NCI-H2081 treated with DMSO at 0.1 percent for 48 hours (cell line): ENCODE measurements around the gene REEP1.

ENCODE experiments used
- DNase-seq: peaks from one replicate; lab custom pipeline; 2025; lab: John Stamatoyannopoulos, UW

Gene REEP1

DNA sequence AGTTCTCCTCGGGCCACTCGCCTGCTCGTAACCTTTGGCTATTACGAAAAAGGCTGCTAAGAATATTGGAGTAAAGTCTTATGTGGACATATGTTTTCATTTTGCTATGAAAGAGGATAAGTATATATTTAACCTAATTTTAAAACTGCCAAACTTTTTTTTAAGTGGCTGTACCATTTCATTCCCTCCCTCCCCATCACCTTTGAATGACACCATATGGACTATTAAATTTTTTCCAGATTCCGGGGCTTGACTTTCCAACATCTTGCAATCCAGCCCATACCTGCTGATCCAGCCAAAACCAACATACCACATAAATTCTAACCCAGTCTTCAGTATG is 31.5 kb downstream of the REEP1 start:
- DNase-seq: no peak

DNA sequence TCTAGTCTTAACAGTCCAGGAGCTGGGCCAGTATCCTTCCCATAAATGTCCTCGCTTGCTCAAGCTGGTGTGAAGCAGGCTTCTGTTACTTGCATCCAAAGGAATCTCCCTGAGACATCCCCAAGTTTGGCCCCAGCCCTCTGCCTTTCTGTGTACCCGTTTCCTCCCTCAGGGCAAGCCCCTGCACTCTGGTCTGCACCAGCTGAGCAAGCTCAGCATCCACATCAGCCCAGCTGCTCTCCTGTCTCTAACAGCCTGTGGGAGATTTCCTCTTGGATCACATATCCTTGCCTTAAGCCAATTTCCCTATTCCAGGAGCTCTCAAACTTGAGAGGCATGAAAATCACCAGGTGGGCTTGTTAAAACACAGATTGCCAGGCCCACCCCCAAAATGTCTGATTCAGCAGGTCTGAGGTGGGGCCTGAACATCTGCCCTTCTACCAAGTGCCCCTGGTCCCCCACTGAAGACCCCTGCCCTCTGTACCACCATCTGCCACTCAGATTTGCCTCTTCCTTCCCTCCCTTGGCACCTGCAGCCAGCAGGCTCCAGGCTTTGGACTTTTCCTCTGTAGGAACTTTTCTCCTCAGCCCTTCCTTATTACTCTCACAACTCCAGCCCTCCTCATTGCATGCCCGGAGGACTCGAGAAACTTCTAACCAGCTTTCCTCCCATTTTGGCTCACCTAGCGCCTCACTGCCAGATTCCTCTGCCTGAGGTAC is 32.1 kb downstream of the REEP1 start:
- no peak for DNase-seq

GRCh38 chr2:86304416-86304815 is 33.0 kb downstream of the REEP1 start:
- no peak for DNase-seq

- DNase-seq: no peak
Measured at GRCh38 chr2:86302320-86302719, 35.1 kb downstream of the REEP1 start.

DNA sequence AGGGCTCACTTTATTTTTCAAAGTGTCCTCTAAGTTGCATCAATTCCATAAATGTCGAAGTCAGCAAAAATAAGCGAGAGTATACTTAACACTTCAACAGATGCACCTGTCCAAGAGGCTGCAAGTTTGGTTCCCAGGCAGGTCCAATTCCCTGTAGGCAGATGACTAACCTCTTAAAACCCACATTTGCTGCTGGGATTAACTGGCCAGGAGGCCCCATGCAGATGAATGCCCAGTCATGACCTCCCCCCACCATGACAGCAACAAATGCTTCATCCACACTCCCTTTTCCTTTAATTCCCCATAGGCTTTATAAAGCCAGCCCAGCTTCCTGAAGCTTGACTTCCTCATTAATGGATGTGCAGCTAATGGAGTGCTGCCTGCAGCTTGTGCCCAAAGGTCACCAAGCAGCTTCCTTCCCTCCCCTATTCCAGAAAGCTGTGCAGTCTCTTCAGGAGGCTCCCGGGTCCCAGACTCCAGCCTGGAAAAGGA is 35.7 kb downstream of the REEP1 start:
- no peak for DNase-seq

DNA sequence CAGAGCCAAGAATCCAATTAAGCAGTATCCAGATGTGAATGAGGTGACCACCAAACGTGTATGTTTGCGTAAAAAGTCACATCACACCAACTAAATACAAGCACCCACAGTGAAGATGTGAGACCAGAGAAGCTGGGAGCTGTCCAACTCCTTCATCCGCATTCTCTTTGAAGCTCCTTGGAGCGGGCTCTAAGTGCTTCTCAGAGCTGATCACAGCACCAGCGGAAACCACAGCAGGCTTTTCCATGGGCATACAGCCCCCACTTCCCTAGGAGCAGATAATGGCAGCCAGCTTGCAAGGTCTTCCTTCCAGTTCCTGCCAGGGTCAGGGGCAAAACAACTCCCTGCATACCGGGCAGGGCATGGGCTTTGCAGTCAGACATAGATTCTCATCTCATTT is 36.4 kb downstream of the REEP1 start:
- DNase-seq: no peak

GRCh38 chr2:86300496-86300895 is 36.9 kb downstream of the REEP1 start:
- no peak for DNase-seq

DNA sequence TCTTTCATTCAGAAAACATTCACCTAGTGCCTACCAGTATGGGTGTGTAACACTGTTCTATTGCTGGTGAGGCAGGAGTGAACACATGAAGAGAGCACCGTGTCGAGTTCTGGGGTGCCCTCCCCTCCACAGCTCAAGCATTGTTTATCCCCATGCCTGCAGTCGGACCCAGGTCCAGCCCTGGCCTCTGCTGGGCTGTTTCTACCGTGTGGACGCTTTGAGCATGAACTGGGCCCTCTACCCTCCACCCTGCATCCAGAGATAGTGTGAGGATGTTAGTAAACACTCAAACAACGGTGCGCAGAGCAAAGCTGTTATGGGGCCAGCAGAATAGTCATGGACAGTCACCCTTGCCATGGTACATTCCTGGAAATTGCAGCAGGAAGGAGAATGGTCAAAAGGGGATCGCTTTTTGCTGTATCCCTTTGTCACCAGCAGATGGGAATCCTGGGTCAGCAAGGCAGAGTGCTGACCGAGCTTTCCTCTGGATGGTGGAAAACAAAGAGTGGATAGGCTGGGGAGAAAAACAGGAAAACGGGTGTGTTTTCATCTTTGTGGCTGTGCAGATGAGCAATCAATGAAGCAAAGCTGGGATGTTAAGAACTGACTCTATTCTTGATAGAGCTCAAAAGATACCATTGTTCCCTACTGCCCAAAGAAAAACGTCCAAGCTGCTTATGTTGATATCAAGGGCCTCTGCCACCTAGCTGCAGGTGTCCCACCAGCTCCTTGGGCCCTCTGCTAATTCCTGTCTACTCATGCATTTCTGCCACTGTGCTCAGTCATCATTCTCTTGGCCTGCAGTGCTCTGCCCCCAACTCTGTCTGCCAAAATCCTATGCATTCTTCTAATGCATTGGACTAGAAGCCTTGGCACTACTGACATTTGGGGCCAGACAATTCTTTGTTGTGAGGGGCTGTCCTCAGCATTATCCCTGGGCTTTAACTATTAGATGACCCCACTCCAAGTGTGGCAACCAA is 38.7 kb downstream of the REEP1 start:
- DNase-seq: no peak

- no peak for DNase-seq
Measured at GRCh38 chr2:86297382-86298147, 39.9 kb downstream of the REEP1 start.

DNA sequence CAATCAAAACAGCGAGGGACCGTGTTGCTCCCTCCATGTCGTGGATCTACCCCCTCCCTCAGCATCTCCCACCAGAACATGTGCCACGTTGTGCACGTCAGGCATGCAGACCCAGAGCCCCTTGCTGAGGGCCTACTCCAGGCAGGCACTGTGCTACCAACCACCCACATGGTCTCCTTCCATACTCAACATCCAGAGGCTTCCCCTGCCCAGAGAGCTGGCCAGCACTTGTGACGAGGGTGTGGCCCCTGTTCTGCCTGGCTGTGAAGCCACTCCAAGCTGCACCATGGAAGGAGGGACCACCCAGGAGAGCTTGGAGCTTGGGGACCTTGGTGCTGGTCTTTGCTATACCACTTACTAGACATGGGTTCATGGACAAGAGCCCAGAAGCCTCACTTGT is 40.5 kb downstream of the REEP1 start:
- no peak for DNase-seq

DNA sequence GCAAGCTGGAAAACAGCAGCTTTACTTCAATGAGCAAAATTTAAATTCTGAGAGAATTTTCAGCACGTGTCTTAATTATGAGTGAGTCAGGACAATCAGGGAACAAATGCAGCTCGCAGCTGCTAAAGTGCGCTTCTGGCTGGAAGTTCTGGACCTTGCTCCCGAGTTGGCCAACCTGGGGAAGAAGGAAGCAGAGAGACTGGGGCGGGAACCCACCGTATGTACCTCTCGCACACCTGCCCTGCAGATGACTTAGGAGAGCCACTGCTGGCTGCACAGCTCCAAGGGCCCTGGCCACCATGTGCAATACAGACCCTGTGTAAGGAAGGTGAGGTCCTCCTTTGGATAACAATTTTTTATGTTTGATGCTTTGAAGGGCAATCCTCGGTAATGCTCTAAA is 42.4 kb downstream of the REEP1 start:
- no peak for DNase-seq

DNA sequence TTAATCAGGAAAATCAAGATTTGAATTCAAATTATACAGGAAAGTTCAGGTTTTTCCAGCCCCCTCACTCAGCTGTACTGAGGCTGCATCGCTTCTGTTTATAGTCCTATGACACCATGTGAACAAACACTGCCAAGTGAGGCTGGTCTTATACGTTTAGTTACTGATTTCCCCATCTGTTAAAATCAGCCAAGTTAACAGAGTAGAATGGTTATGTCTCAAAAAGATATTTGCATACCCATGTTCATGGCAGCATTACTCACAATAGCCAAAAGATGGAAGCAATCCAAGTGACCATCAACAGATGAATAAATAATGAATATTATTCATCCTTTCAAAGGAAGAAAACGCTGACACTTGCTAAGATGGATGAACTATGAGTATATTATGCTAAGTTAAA is 43.8 kb downstream of the REEP1 start:
- DNase-seq: no peak

DNA sequence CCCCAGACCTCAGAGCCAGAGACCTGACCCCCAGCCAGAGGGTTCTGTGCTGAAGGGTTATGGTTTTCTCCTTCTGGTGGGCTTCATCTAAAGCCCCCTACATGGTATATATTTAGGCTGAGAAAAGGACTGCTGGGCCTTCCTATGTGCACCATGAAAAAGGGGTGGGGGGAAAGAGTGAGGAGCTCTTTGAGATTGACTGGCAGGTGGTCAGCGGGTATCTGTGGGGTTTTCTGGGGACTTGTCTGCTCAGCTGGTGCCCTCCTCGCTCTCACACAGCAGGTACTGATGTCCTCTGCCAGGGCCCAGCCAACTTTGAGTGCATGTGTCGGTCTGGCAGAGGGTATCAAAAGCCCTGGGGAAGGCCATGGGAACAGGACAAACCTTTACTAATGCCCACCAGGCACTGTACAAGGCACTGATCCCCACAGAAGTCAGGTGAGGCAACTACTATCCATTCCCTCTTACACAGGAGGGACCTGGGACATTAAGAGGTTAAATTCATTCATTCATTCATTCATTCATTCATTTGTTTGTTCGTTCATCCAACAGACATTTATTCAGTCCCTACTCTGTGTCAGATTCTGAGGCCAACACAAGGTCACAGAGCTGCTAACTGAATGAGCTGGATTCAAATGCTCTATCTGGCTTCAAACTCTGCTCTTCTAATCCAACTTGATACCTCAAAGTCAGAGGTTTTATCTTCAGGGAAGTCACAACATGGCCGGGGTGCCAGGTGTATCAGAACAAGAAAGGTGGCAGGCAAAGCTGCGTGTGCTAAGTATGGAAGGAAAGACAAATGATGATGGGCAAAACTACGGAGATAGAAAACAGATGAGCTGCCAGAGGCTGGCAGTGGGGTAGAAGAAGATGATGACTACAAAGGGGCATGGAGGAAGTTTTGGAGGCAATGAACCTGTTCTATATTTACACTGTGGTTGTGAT is 44.6 kb downstream of the REEP1 start:
- no peak for DNase-seq

- DNase-seq: no peak
Measured at GRCh38 chr2:86291328-86291662, 46.1 kb downstream of the REEP1 start.

- DNase-seq: no peak
Measured at GRCh38 chr2:86290596-86291327, 46.7 kb downstream of the REEP1 start.

DNA sequence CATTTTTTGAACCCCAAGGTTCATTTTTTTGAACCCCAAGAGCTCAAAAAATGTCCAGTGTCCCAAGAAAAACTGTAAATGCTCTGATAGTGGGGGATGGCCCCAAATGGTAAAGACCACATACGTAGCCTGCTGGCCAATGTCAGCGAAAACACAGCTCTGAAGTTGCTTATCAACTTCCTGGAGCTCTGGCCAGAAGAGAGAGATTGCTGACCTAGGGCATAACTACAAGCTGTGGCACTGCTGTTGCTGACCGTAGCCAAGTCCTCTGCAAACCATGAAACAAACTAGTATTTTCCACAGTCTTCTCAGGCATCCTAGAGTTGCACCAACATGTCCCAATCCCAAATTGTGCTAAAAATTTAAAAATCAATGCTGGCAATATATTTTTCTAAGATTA is 50.9 kb downstream of the REEP1 start:
- no peak for DNase-seq

GRCh38 chr2:86285981-86286380 is 51.4 kb downstream of the REEP1 start:
- no peak for DNase-seq

- DNase-seq: no peak
Measured at GRCh38 chr2:86285571-86285970, 51.9 kb downstream of the REEP1 start.

DNA sequence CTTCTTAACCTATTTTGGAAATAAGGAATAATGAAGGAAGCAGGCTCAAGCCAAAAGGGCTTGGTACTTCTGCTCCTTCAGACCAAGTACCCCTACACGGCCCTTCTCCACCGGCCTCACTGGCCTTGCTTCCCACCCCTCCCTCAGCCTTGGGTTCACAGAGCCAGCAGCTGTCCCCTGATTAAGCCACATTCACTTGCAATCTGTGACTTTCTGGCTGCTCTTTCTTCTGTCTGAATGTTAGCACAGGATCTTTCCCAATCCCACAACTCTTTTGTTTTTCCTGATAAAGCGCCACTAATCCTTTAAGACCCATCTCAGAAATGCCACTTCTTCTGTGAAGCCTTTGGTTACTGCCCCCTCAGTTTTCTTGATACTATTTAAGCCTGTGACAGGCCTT is 52.4 kb downstream of the REEP1 start:
- DNase-seq: no peak

- DNase-seq: no peak
Measured at GRCh38 chr2:86284401-86284841, 53.0 kb downstream of the REEP1 start.
